IMR-90 (cell line): ENCODE results near the gene RXFP1. TPM values are rescaled to one million over a fixed set of nuclear protein-coding genes. Genes with fewer than 3 reads are reported as not detected.

Experiments used
- ATAC-seq: fragments of 200-7000 bp; cut with Tn5 transposase; 2 replicates; pipeline ENCODE4 v1.9.1; 2020; ENCODE audit warnings: low read depth, mild to moderate bottlenecking, moderate library complexity
- BruUV-seq: library from RNA; stranded (reverse); fragments of 400-500 nt; replicated peaks from 2 replicates; lab custom pipeline; 2021; lab: Mats Ljungman, UMichigan
- CTCF ChIA-PET: fragments of 300-600 bp; formaldehyde crosslinking; extraction: SDS; loops from one replicate; lab custom pipeline; 2021; ENCODE audit warnings: antibody characterized with exemption; lab: Yijun Ruan, JAX
- POLR2A ChIA-PET: fragments of 300-600 bp; sonication (Branson Sonifier 250); formaldehyde crosslinking; loops from one replicate; lab custom pipeline; 2022; ENCODE audit warnings: antibody characterized with exemption; ENCODE audit not compliant: unreplicated experiment; lab: Charles Lee
- DNase-seq: peaks from one replicate; pipeline ENCODE4 v3.0.0; 2013
- H2AFZ ChIP-seq: replicated peaks from 2 replicates; pipeline ENCODE3; 2013; ENCODE audit warnings: low read length, mild to moderate bottlenecking; ENCODE audit not compliant: poor library complexity
- H2AK5ac ChIP-seq: 2 replicates; pipeline ENCODE4 v1.6.1; 2013; ENCODE audit warnings: low read depth, low read length, inconsistent platforms
- H2AK9ac ChIP-seq: replicated peaks from 2 replicates; pipeline ENCODE3; 2013; ENCODE audit warnings: mild to moderate bottlenecking, low read depth, low read length, moderate library complexity; ENCODE audit not compliant: poor library complexity
- H2BK120ac ChIP-seq: 2 replicates; pipeline ENCODE4 v1.6.1; 2013; ENCODE audit warnings: low read depth, low read length, inconsistent platforms
- H2BK15ac ChIP-seq: 3 replicates; pipeline ENCODE4 v1.6.1; 2013; ENCODE audit warnings: low read depth, low read length, inconsistent platforms
- H2BK20ac ChIP-seq: 2 replicates; pipeline ENCODE4 v1.6.1; 2013; ENCODE audit warnings: low read depth, mild to moderate bottlenecking, inconsistent platforms, low read length, moderate library complexity
- H2BK5ac ChIP-seq: 2 replicates; pipeline ENCODE4 v1.6.1; 2013; ENCODE audit warnings: mild to moderate bottlenecking, low read depth, low read length, inconsistent platforms; ENCODE audit not compliant: poor library complexity, severe bottlenecking
- H3K14ac ChIP-seq: replicated peaks from 2 replicates; pipeline ENCODE4 v1.6.1; 2013; ENCODE audit warnings: low read depth, low read length, inconsistent platforms
- H3K18ac ChIP-seq: 2 replicates; pipeline ENCODE4 v1.6.1; 2013; ENCODE audit warnings: low read depth, low read length, control low read depth
- H3K23ac ChIP-seq: 2 replicates; pipeline ENCODE4 v1.6.1; 2013; ENCODE audit warnings: low read depth, low read length, inconsistent platforms
- H3K27ac ChIP-seq: 2 replicates; pipeline ENCODE4 v1.5.1; 2013; ENCODE audit warnings: mild to moderate bottlenecking, control low read depth, low read length; ENCODE audit not compliant: insufficient read depth
- H3K27me3 ChIP-seq: 2 replicates; pipeline ENCODE4 v1.6.1; 2013; ENCODE audit warnings: low read length; ENCODE audit not compliant: control insufficient read depth, insufficient read depth
- H3K36me3 ChIP-seq: 2 replicates; pipeline ENCODE4 v1.6.1; 2013; ENCODE audit warnings: low read length, mixed read lengths; ENCODE audit not compliant: control insufficient read depth, insufficient read depth
- H3K4ac ChIP-seq: 2 replicates; pipeline ENCODE4 v1.6.1; 2013; ENCODE audit warnings: low read depth, low read length, inconsistent platforms
- H3K4me1 ChIP-seq: 2 replicates; pipeline ENCODE4 v1.6.1; 2013; ENCODE audit warnings: low read length, mixed read lengths; ENCODE audit not compliant: control insufficient read depth, insufficient read depth
- H3K4me2 ChIP-seq: 2 replicates; pipeline ENCODE4 v1.6.1; 2013; ENCODE audit warnings: low read depth, mild to moderate bottlenecking, control low read depth, low read length, moderate library complexity
- H3K4me3 ChIP-seq: 2 replicates; pipeline ENCODE4 v1.5.1; 2013; ENCODE audit warnings: low read depth, mild to moderate bottlenecking, control low read depth, low read length, moderate library complexity; ENCODE audit not compliant: insufficient read depth
- H3K56ac ChIP-seq: 2 replicates; pipeline ENCODE4 v1.6.1; 2013; ENCODE audit warnings: low read length, inconsistent platforms; ENCODE audit not compliant: insufficient read depth; ENCODE audit errors: extremely low read depth
- H3K79me1 ChIP-seq, 2 experiments: 2 replicates each; pipeline ENCODE4 v1.6.1; 2013; ENCODE audit warnings: low read length in 2 of 2, inconsistent platforms in 1 of 2, low read depth in 1 of 2
- H3K9ac ChIP-seq: 2 replicates; pipeline ENCODE4 v1.6.1; 2013; ENCODE audit warnings: low read depth, low read length, control low read depth
- H3K9me1 ChIP-seq: 2 replicates; pipeline ENCODE4 v1.6.1; 2013; ENCODE audit warnings: low read length, inconsistent platforms; ENCODE audit not compliant: insufficient read depth
- H3K9me3 ChIP-seq: 2 replicates; pipeline ENCODE4 v1.6.1; 2013; ENCODE audit warnings: low read length; ENCODE audit not compliant: control insufficient read depth, insufficient read depth
- H4K20me1 ChIP-seq: 2 replicates; pipeline ENCODE4 v1.6.1; 2013; ENCODE audit warnings: low read length, inconsistent platforms; ENCODE audit not compliant: insufficient read depth
- H4K5ac ChIP-seq: 2 replicates; pipeline ENCODE4 v1.6.1; 2013; ENCODE audit warnings: mild to moderate bottlenecking, low read depth, low read length, control low read depth
- H4K8ac ChIP-seq, 2 experiments: 2 replicates each; pipeline ENCODE4 v1.6.1; 2013; ENCODE audit warnings: low read depth in 2 of 2, low read length in 2 of 2, control low read depth in 1 of 2, inconsistent platforms in 1 of 2
- H4K91ac ChIP-seq: 2 replicates; pipeline ENCODE4 v1.6.1; 2013; ENCODE audit warnings: low read depth, low read length, inconsistent platforms; ENCODE audit not compliant: insufficient read depth
- BHLHE40 ChIP-seq: fragments of 150-350 bp; IDR thresholded peaks from 2 replicates; pipeline ENCODE4 v1.6.1; 2016; ENCODE audit warnings: mild to moderate bottlenecking, low read depth, low read length
- MAFK ChIP-seq: IDR thresholded peaks from 2 replicates; pipeline ENCODE4 v1.6.1; 2012; ENCODE audit warnings: low read depth, low read length, improper control_type of control experiment
- POLR2A ChIP-seq: IDR thresholded peaks from 2 replicates; pipeline ENCODE4 v1.6.1; 2012; ENCODE audit warnings: mild to moderate bottlenecking, low read depth, low read length
- SMC3 ChIP-seq: fragments of 150-350 bp; IDR thresholded peaks from 2 replicates; pipeline ENCODE4 v1.6.1; 2016; ENCODE audit warnings: low read depth, mild to moderate bottlenecking, antibody characterized with exemption, low read length, moderate library complexity
- WGBS, 2 experiments: methylation state at CpG; one replicate each; pipeline versions ENCODE4 v1.1.5 to v1.1.7; 2013; ENCODE audit warnings: missing lambda C conversion rate in 2 of 2; ENCODE audit not compliant: insufficient read length in 1 of 2; ENCODE audit errors: extremely low coverage in 2 of 2; 5-methylcytosine and 5-hydroxymethylcytosine counted together
- dilution Hi-C: fragments of 300-500 bp; cut with HindIII; formaldehyde crosslinking; loops from one replicate; pipeline ENCODE4 v1.14.3; 2018; ENCODE audit warnings: low sequenced_read_pairs; ENCODE audit not compliant: unreplicated experiment
- in situ Hi-C: fragments of 300-500 bp; cut with MboI; formaldehyde crosslinking; loops from 3 replicates; pipeline ENCODE4 v1.14.3; 2019; ENCODE audit warnings: low sequenced_read_pairs, inconsistent platforms, mixed read lengths
- intact Hi-C: fragments of 100-400 bp; cut with micrococcal nuclease; formaldehyde crosslinking; loops from 2 replicates; pipeline ENCODE4 v1.10.0; 2022
- polyA plus RNA-seq, 3 experiments: library from polyadenylated mRNA; depleted of rRNA; stranded (reverse); fragments of >200 nt; gene quantifications; 2 replicates each; pipeline ENCODE4 v1.2.3, GENCODE V29; 2012; ENCODE audit warnings: low replicate concordance in 1 of 3
- total RNA-seq: library from RNA; depleted of rRNA; stranded (reverse); fragments of >200 nt; gene quantifications from 2 replicates; pipeline ENCODE4 v1.2.3, GENCODE V29; 2012
- TF ChIP-seq, protein P1 (sequence below): fragments of 150-350 bp; IDR thresholded peaks from 2 replicates; pipeline ENCODE4 v1.6.1; 2016; ENCODE audit warnings: low read depth, mild to moderate bottlenecking, low read length, moderate library complexity, borderline replicate concordance
- TF ChIP-seq, protein P2 (sequence below): conservative IDR thresholded peaks from 2 replicates; pipeline ENCODE4 v1.5.1; 2012; ENCODE audit warnings: mild to moderate bottlenecking, low read depth, low read length, improper control_type of control experiment

The RXFP1 gene
- total and polyA plus RNA-seq, 2 of the 4 experiments (the other 2 are of a cell fraction), result not detected

DNA sequence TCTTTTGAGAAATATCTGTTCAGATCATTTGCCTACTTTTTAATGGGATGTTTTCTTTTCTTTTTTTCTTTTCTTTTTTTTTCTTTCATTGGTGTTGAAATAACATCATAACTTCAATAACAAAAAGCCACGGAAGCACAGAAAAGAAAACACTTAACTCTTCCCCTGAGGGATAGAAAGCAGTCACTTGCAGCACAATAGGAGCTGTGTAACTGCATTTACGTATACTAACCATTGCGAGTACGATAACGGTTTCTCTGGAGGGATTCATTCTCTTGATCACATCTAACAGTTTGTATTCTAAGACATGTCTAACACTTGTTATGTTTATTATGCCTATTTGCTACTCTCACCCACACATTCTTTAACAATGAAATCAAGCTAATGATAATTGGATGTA, 122.7 kb downstream of the RXFP1 start:
- Histone ChIP-seq H3K79me1 (no peaks in the 10 kb centered on the region), H3K23ac (no peak overlapping the region), H3K9me3 (no peaks in the 10 kb centered on the region), H3K27ac (no peak overlapping the region), H3K18ac (no peak overlapping the region), H2BK5ac (no peak overlapping the region), H3K4me3 (no peak overlapping the region), H3K9ac (no peak overlapping the region), H2BK120ac (no peak overlapping the region), H3K4me2 (no peak overlapping the region), H2BK15ac (no peak overlapping the region), H4K8ac (no peak overlapping the region), H3K27me3 (no peaks in the 10 kb centered on the region; the same call in 1 of the 2 replicates), H3K36me3 (no peaks in the 10 kb centered on the region), H2AK5ac (no peak overlapping the region), H3K9me1 (no peaks in the 10 kb centered on the region), H4K91ac (no peak overlapping the region), H2AK9ac (no peak overlapping the region), H2AFZ (no peak overlapping the region), H3K56ac (no peak overlapping the region), H4K20me1 (no peaks in the 10 kb centered on the region), H3K4me1 (no peaks in the 10 kb centered on the region), H2BK20ac (no peak overlapping the region), H4K5ac (no peak overlapping the region), H3K14ac (no peak overlapping the region), H3K4ac (no peak overlapping the region)
- TF ChIP-seq, protein P1, sequence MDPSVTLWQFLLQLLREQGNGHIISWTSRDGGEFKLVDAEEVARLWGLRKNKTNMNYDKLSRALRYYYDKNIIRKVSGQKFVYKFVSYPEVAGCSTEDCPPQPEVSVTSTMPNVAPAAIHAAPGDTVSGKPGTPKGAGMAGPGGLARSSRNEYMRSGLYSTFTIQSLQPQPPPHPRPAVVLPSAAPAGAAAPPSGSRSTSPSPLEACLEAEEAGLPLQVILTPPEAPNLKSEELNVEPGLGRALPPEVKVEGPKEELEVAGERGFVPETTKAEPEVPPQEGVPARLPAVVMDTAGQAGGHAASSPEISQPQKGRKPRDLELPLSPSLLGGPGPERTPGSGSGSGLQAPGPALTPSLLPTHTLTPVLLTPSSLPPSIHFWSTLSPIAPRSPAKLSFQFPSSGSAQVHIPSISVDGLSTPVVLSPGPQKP, result no peak
- TF ChIP-seq, protein P2, sequence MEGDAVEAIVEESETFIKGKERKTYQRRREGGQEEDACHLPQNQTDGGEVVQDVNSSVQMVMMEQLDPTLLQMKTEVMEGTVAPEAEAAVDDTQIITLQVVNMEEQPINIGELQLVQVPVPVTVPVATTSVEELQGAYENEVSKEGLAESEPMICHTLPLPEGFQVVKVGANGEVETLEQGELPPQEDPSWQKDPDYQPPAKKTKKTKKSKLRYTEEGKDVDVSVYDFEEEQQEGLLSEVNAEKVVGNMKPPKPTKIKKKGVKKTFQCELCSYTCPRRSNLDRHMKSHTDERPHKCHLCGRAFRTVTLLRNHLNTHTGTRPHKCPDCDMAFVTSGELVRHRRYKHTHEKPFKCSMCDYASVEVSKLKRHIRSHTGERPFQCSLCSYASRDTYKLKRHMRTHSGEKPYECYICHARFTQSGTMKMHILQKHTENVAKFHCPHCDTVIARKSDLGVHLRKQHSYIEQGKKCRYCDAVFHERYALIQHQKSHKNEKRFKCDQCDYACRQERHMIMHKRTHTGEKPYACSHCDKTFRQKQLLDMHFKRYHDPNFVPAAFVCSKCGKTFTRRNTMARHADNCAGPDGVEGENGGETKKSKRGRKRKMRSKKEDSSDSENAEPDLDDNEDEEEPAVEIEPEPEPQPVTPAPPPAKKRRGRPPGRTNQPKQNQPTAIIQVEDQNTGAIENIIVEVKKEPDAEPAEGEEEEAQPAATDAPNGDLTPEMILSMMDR, result no peak
- TF ChIP-seq BHLHE40 (no peak), POLR2A (no peak), MAFK (no peak), SMC3 (no peak)
- intact Hi-C loops (no loop called here), in situ Hi-C loops (loop anchor here (25.0 kb wide), 1 partner anchor 657 kb away; no protein-coding TSS in a partner anchor), dilution Hi-C loops (no loop called here)
- ATAC-seq (no peak), DNase-seq (no peak)
- BruUV-seq, result no TSS peak
- POLR2A ChIA-PET, result interaction anchor here (0.5 kb wide), 1 partner anchor 410 kb away, joined by 3 read pairs; no protein-coding TSS in a partner anchor
- no CpG with 5 or more reads among the region's 5 CpGs for WGBS, 2 experiments
- CTCF ChIA-PET, result no interaction called here
